ENCODE data around the gene PTPRT. TPM values are rescaled to one million over a fixed set of nuclear protein-coding genes. Genes with fewer than 3 reads are reported as not detected.

The PTPRT gene
- total RNA-seq, 1 experiment from 2014 or later: 0.13 TPM

GRCh38 chr20:43009532-43009931, 180.2 kb downstream of the PTPRT start:
- Histone ChIP-seq H2BK5ac (ENCODE audit: insufficient read length, low read length) (no peak overlapping the region), H3K18ac (ENCODE audit: insufficient read length, low read depth, low read length) (no peak overlapping the region), H3T11ph (ENCODE audit: low read length) (no peak overlapping the region), H3K27me3 (ENCODE audit: insufficient read depth, low read length) (no peaks in the 10 kb centered on the region), H3K9ac (ENCODE audit: extremely low read depth, insufficient read length, low read length) (no peak overlapping the region), H3K79me2 (ENCODE audit: insufficient read depth, low read length) (no peaks in the 10 kb centered on the region), H2AK5ac (ENCODE audit: insufficient read length, low read length) (no peak overlapping the region), H4K8ac (replicated peaks; ENCODE audit: insufficient read length, low read depth, low read length) (no peak overlapping the region), H4K5ac (ENCODE audit: insufficient read length, low read depth, low read length) (no peak overlapping the region), H3K14ac (ENCODE audit: insufficient read depth, low read length) (no peak overlapping the region), H2AFZ (ENCODE audit: low read length) (no peak overlapping the region), H3K27ac (ENCODE audit: insufficient read length, low read depth, low read length) (no peak overlapping the region), H3K23me2 (ENCODE audit: insufficient read length, low read depth, low read length, poor library complexity, severe bottlenecking) (no peaks in the 10 kb centered on the region), H3K23ac (ENCODE audit: insufficient read length, low read depth, low read length) (no peak overlapping the region), H2BK20ac (ENCODE audit: low read depth, low read length, poor library complexity, severe bottlenecking) (no peak overlapping the region), H3K9me3 (ENCODE audit: control insufficient read depth, low read depth, low read length) (no peaks in the 10 kb centered on the region), H3K56ac (ENCODE audit: insufficient read length, low read depth, low read length) (no peak overlapping the region), H2BK12ac (ENCODE audit: insufficient read length, low read depth, low read length) (no peak overlapping the region), H3K4ac (ENCODE audit: low read depth, low read length) (no peak overlapping the region), H4K91ac (ENCODE audit: insufficient read length, low read depth, low read length) (no peak overlapping the region), H3K79me1 (ENCODE audit: insufficient read depth, low read depth, low read length, poor library complexity, severe bottlenecking) (no peaks in the 10 kb centered on the region), H3K4me1 (ENCODE audit: insufficient read depth, low read length) (no peaks in the 10 kb centered on the region), H2BK120ac (ENCODE audit: low read depth, low read length, poor library complexity, severe bottlenecking) (no peak overlapping the region), H3K4me2 (ENCODE audit: insufficient read depth, insufficient read length, low read length) (no peak overlapping the region), H4K20me1 (ENCODE audit: control insufficient read depth, insufficient read depth, insufficient read length) (no peaks in the 10 kb centered on the region), H2BK15ac (ENCODE audit: low read depth, low read length) (no peak overlapping the region)
- Mint-ChIP-seq H3K4me3 (no peak overlapping the region), H3K27me3 (ENCODE audit: low read depth) (peaks cover 4% of the 10 kb centered on the region), H3K36me3 (ENCODE audit: insufficient read depth in 1 of 3, low read depth in 3 of 3) (no peaks in the 10 kb centered on the region; a peak in 1 of 7 replicates), H3K27ac (peak overlapping the region in 1 of 3 experiments; percentile 10; a peak in 1 of 7 replicates), H3K4me1 (peaks cover 0 to 9% of the 10 kb centered on the region in 2 experiments; a peak in 3 of 4 replicates), H3K9me3 (no peaks in the 10 kb centered on the region; a peak in 2 of 5 replicates)
- TF ChIP-seq, protein P1, sequence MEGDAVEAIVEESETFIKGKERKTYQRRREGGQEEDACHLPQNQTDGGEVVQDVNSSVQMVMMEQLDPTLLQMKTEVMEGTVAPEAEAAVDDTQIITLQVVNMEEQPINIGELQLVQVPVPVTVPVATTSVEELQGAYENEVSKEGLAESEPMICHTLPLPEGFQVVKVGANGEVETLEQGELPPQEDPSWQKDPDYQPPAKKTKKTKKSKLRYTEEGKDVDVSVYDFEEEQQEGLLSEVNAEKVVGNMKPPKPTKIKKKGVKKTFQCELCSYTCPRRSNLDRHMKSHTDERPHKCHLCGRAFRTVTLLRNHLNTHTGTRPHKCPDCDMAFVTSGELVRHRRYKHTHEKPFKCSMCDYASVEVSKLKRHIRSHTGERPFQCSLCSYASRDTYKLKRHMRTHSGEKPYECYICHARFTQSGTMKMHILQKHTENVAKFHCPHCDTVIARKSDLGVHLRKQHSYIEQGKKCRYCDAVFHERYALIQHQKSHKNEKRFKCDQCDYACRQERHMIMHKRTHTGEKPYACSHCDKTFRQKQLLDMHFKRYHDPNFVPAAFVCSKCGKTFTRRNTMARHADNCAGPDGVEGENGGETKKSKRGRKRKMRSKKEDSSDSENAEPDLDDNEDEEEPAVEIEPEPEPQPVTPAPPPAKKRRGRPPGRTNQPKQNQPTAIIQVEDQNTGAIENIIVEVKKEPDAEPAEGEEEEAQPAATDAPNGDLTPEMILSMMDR (conservative IDR thresholded peaks at IDR 0.05): no peak
- no CpG with 5 or more reads among the region's 8 CpGs for WGBS (ENCODE audit: extremely low coverage, insufficient read length, low lambda C conversion rate)
- DNase-seq: no peak
